Pulmonary artery endothelial cell (primary cell): ENCODE results near the gene RAB4A. TPM values are rescaled to one million over a fixed set of nuclear protein-coding genes. Genes with fewer than 3 reads are reported as not detected.
"Not testable (repeated sequence)": the region's sequence is repeated elsewhere in the genome, so short reads cannot be mapped to it uniquely, and the experiment has no call there.

Source experiments
- DNase-seq: peaks from one replicate; pipeline ENCODE4 v3.0.0-alpha.2; 2011; ENCODE audit warnings: low read depth, low spot score
- total RNA-seq: library from RNA; depleted of rRNA; stranded (reverse); fragments of >200 nt; gene quantifications from 2 replicates; pipeline ENCODE4 v1.2.3, GENCODE V29; 2014

The RAB4A gene
- total RNA-seq, 1 donor from 2014 or later: 26.5 TPM

- DNase-seq: no peak
Measured at GRCh38 chr1:229271448-229272159, 693 bp downstream of the RAB4A start.

- DNase-seq: no peak
Measured at GRCh38 chr1:229272164-229273158, 1.6 kb downstream of the RAB4A start.

GRCh38 chr1:229273507-229274232 lies 2.8 kb downstream of the RAB4A start:
- DNase-seq: no peak

DNA sequence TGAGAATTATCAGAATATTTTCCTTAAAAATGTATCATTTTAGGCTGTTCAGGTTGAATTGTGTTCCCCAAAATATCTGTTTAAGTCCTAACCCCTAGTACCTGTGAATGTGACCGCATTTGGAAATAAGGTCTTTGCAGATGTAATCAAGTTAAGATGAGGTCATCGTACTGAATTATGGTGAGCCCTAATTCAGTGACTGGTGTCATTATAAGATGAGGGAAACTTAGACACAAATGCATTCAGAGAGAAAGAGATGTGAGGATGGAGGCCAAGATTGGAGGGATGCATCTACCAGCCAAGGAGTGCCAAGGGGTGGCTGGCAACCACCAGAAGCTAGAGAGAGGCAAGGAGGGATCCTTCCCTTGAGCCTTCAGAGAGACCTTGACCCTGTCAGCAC lies 4.1 kb downstream of the RAB4A start:
- no peak for DNase-seq

GRCh38 chr1:229278120-229278741 lies 7.3 kb downstream of the RAB4A start:
- no peak for DNase-seq

- no peak for DNase-seq
Measured at GRCh38 chr1:229279242-229279641, 8.3 kb downstream of the RAB4A start.

- DNase-seq: no peak
Measured at GRCh38 chr1:229280037-229280828, 9.3 kb downstream of the RAB4A start.

DNA sequence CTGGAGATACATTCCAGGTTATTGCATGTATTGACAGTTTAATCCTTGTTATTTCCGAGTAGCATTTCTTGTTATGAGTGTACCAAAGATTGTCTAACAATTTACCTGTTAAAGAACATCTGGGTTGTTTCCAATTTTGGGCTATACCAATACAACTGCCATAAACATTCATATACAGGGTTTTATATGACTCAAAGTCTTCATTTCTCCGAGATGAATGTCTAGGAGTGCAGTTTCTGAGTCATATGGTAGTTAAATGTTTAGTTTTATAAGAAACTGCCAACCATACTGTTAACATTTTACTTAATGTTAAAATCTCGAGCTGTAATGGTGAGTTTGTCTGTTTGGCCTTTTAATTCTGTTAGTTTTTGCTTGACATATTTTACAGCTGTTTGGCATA lies 10.0 kb downstream of the RAB4A start:
- DNase-seq: no peak

DNA sequence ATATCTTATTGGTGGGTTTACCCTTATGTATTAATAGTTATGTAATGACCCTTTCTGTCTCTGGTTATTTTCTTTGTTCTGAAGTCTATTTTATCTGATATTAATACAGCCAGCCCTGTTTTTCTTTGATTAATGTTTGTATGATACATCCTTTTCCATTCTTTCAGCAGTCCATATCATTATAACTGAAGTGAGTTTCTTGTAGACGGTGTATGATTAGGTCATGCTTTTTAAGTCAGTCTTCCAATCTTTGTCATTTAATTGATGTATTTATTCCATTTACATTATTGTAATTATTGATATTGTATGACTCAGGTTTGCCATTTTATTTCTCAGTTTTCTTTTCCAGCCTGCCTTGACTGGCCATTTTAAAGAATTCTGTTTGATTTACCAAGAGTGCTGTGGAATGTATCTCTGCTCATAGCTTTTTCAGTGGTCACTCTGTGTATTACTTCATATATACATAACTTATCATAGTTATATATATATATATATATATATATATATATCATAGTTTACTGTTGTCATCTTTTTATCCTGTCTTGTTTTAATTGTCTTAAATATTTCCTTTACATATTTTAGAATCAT lies 10.5 kb downstream of the RAB4A start:
- no peak for DNase-seq

GRCh38 chr1:229282295-229282823 lies 11.4 kb downstream of the RAB4A start:
- no peak for DNase-seq

DNA sequence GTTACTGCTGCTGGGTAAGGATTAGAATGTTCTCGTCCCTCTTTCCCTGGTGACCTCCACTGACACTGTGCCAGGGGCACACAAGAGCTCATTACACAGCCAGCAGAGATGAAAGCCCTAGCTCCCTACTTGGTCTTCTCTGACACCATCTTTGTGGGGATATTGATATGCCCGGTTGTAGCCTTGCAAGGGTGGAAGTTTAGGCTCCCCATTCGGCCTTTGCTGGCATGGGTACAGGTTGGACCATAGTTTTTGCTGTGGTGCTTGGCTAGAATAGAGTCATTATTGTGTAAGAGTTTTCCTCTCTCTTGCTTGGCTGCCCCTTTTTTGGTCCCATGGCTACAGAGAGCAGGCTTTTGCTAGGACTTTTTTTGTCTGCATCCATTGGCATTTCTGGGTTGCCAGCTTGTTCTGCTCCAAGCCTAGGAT lies 12.3 kb downstream of the RAB4A start:
- DNase-seq: no peak

- DNase-seq: no peak
Measured at GRCh38 chr1:229284887-229285286, 14.0 kb downstream of the RAB4A start.

- no peak for DNase-seq
Measured at GRCh38 chr1:229285440-229285839, 14.5 kb downstream of the RAB4A start.

- no peak for DNase-seq
Measured at GRCh38 chr1:229286099-229286766, 15.3 kb downstream of the RAB4A start.

- no peak for DNase-seq
Measured at GRCh38 chr1:229287267-229287666, 16.4 kb downstream of the RAB4A start.

GRCh38 chr1:229288516-229288915 lies 17.6 kb downstream of the RAB4A start:
- no peak for DNase-seq

DNA sequence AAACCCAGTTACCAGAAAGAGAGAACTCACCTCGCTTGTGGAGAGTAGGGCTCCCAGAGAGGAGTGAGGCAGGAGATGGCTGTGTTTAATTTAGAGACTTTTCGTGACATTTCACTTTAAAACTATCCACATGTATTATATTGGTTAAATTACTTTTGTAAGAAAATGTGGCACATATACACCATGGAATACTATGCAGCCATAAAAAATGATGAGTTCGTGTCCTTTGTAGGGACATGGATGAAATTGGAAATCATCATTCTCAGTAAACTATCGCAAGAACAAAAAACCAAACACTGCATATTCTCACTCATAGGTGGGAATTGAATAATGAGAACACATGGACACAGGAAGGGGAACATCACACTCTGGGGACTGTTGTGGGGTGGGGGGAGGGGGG lies 20.8 kb downstream of the RAB4A start:
- not testable (repeated sequence) for DNase-seq

DNA sequence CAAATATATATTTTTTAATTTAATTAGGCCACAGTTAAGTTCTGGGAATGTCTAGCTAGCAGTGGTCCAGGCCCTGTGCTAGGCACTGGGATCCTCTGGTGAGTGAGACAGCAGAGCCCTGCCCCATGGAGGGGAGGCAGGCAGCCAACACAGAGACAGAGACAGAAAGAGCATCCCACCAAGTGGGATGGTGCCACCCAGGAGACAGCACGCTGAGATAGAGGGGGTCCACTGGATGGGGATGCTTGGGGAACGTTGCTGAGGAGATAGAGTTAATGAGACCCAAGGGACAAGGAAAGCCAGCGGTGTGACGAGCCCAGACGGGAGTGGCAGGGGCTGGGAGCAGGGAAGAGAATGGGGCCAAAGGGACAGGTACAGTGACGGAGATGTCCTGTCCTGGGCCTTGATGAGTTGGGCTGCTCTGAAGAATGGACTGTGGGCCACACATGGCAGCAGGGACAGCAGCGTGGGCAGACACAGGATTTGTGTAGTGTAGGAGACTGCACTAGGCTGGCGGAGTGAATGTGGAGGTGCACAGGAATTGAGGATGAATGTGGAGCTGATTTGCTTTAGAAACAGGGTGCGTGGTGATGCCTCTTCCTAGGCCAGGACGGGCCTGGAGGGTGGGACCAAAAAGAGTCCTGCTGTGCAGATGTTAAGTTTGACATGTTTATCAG lies 22.8 kb downstream of the RAB4A start:
- no peak for DNase-seq

DNA sequence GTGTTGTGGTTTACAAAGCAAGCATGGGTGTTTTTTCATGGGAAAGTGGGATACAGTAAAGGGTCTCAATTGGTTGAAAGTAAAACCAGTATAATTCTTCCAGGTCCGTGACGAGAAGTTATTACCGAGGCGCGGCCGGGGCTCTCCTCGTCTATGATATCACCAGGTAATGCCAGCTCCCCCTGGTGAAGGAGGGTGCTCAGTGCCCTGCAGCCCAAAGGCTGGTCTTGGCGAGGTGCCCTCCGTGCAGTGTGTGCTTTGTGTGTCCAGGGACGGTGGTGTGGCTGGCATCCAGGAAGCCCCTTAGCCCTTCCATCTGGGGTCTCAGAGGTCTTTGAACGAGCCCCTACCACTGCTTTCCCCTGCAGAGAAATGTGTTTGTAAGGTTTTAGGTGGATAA lies 24.8 kb downstream of the RAB4A start:
- no peak for DNase-seq
